Loucy (cell line): Measurements from ENCODE around the gene BACH1.

Source experiments
- H2AFZ ChIP-seq: fragments of 200-600 bp; sonication (generic); 2 replicates; pipeline ENCODE4 v1.6.0; 2016; ENCODE audit warnings: antibody characterized with exemption, mild to moderate bottlenecking, low read length, moderate library complexity
- H3F3A ChIP-seq: fragments of 200-600 bp; 2 replicates; pipeline ENCODE4 v1.6.0; 2016; ENCODE audit warnings: antibody characterized with exemption, low read depth, mild to moderate bottlenecking
- H3K27me3 ChIP-seq: fragments of 200-600 bp; sonication (generic); 2 replicates; pipeline ENCODE4 v1.6.1; 2014; ENCODE audit warnings: low read length, mild to moderate bottlenecking; ENCODE audit not compliant: insufficient read depth, poor library complexity, severe bottlenecking
- H3K36me3 ChIP-seq: fragments of 200-600 bp; sonication (generic); 2 replicates; pipeline ENCODE4 v1.6.1; 2016; ENCODE audit warnings: low read length; ENCODE audit not compliant: insufficient read depth
- H3K4me1 ChIP-seq: fragments of 200-600 bp; sonication (generic); 2 replicates; pipeline ENCODE4 v1.5.1; 2014; ENCODE audit warnings: low read length, mild to moderate bottlenecking; ENCODE audit not compliant: insufficient read depth, poor library complexity, severe bottlenecking
- H3K4me2 ChIP-seq: fragments of 200-600 bp; sonication (generic); 2 replicates; pipeline ENCODE4 v1.6.0; 2014; ENCODE audit warnings: antibody characterized with exemption, low read length, low read depth, mild to moderate bottlenecking; ENCODE audit not compliant: poor library complexity, severe bottlenecking
- H3K4me3 ChIP-seq: fragments of 200-600 bp; sonication (generic); 2 replicates; pipeline ENCODE4 v1.5.1; 2014; ENCODE audit warnings: low read length, mild to moderate bottlenecking, mixed read lengths; ENCODE audit not compliant: poor library complexity, severe bottlenecking
- H3K79me2 ChIP-seq: fragments of 200-600 bp; sonication (generic); 2 replicates; pipeline ENCODE4 v1.6.1; 2014; ENCODE audit warnings: low read length; ENCODE audit not compliant: insufficient read depth
- H3K9ac ChIP-seq: fragments of 200-600 bp; sonication (generic); 2 replicates; pipeline ENCODE4 v1.6.0; 2014; ENCODE audit warnings: mild to moderate bottlenecking, low read depth, low read length, moderate library complexity; ENCODE audit not compliant: poor library complexity, severe bottlenecking
- H3K9me2 ChIP-seq: fragments of 200-600 bp; sonication (generic); replicated peaks from 2 replicates; pipeline ENCODE4 v1.6.1; 2016; ENCODE audit warnings: low read depth, low read length, mixed read lengths
- H3K9me3 ChIP-seq: fragments of 200-600 bp; sonication (generic); 2 replicates; pipeline ENCODE4 v1.6.1; 2014; ENCODE audit warnings: mild to moderate bottlenecking, antibody characterized with exemption, low read length, low read depth; ENCODE audit not compliant: insufficient read depth
- H4K20me1 ChIP-seq: fragments of 200-600 bp; sonication (generic); 2 replicates; pipeline ENCODE4 v1.6.0; 2014; ENCODE audit warnings: antibody characterized with exemption, low read length, mild to moderate bottlenecking; ENCODE audit not compliant: insufficient read depth, poor library complexity, severe bottlenecking
- EZH2phosphoT487 ChIP-seq: fragments of 200-600 bp; IDR thresholded peaks from 2 replicates; pipeline ENCODE4 v1.6.1; 2018; ENCODE audit warnings: antibody characterized with exemption, mild to moderate bottlenecking, moderate library complexity, borderline replicate concordance
- TF ChIP-seq, protein P1 (sequence below): fragments of 200-600 bp; sonication (generic); conservative IDR thresholded peaks from 2 replicates; pipeline ENCODE4 v1.5.1; 2014; ENCODE audit warnings: mild to moderate bottlenecking, antibody characterized with exemption, low read length

Gene BACH1

DNA sequence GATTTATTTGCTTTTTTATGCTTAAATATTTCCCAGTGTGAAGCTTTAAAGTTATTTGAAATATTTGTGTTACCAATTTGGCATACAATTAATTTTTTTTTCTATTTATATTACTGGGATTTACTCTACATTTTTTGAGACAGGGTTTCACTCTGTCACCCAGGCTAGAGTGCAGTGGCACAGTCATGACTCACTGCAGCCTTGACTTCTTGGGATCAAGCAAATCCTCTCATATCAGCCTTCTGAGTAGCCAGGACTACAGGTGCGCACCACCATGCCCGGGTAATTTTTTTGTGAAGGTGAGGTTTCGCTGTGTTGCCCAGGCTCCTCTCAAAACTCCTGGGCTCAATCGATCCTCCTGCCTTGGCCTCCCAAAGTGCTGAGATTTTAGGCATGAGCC is 39.5 kb downstream of the BACH1 start:
- H3K4me1 ChIP-seq = no peaks in the 10 kb centered on the region
- H3K79me2 ChIP-seq = peaks cover 33% of the 10 kb centered on the region; the same call in 1 of the 2 replicates
- H3K9me3 ChIP-seq = no peaks in the 10 kb centered on the region
- no peaks in the 10 kb centered on the region for H3K27me3 ChIP-seq
- H2AFZ ChIP-seq = no peak overlapping the region
- no peaks in the 10 kb centered on the region for H3F3A ChIP-seq
- peaks cover 7% of the 10 kb centered on the region for H4K20me1 ChIP-seq
- TF ChIP-seq EZH2phosphoT487 = no peak
- TF ChIP-seq, protein P1, sequence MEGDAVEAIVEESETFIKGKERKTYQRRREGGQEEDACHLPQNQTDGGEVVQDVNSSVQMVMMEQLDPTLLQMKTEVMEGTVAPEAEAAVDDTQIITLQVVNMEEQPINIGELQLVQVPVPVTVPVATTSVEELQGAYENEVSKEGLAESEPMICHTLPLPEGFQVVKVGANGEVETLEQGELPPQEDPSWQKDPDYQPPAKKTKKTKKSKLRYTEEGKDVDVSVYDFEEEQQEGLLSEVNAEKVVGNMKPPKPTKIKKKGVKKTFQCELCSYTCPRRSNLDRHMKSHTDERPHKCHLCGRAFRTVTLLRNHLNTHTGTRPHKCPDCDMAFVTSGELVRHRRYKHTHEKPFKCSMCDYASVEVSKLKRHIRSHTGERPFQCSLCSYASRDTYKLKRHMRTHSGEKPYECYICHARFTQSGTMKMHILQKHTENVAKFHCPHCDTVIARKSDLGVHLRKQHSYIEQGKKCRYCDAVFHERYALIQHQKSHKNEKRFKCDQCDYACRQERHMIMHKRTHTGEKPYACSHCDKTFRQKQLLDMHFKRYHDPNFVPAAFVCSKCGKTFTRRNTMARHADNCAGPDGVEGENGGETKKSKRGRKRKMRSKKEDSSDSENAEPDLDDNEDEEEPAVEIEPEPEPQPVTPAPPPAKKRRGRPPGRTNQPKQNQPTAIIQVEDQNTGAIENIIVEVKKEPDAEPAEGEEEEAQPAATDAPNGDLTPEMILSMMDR = no peak
- H3K36me3 ChIP-seq = peaks cover 47% of the 10 kb centered on the region; the same call in 1 of the 2 replicates
- H3K9ac ChIP-seq = no peak overlapping the region
- no peak overlapping the region for H3K4me2 ChIP-seq
- H3K4me3 ChIP-seq = no peak overlapping the region
- no peaks in the 10 kb centered on the region for H3K9me2 ChIP-seq

DNA sequence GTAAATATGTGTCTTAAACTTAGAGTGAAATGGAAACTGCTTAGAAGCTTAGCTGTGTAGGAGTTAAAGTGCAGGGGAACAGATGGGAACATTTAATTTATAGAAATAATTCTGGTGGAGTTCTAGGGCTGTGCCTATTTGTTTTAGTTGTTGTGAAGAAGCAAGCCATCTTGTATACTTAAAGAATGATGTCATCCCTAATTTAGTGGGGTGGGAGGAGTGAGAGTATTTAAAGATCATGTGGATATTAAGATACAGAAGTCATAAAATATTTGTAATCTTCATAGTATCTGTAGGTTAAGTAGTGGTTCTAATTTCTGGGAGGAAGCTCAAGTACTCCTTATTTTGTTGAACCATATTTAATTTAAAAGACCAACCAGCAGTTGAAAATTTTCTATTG is 41.5 kb downstream of the BACH1 start:
- peaks cover 7% of the 10 kb centered on the region for H4K20me1 ChIP-seq
- H3F3A ChIP-seq = no peaks in the 10 kb centered on the region
- no peaks in the 10 kb centered on the region for H3K4me1 ChIP-seq
- H3K36me3 ChIP-seq = peaks cover 56% of the 10 kb centered on the region; the same call in 1 of the 2 replicates
- TF ChIP-seq EZH2phosphoT487 = no peak
- TF ChIP-seq, protein P1 = no peak
- no peak overlapping the region for H2AFZ ChIP-seq
- no peak overlapping the region for H3K9ac ChIP-seq
- no peaks in the 10 kb centered on the region for H3K27me3 ChIP-seq
- H3K79me2 ChIP-seq = peaks cover 27% of the 10 kb centered on the region
- H3K4me2 ChIP-seq = no peak overlapping the region
- H3K4me3 ChIP-seq = no peak overlapping the region
- no peaks in the 10 kb centered on the region for H3K9me2 ChIP-seq
- H3K9me3 ChIP-seq = no peaks in the 10 kb centered on the region

DNA sequence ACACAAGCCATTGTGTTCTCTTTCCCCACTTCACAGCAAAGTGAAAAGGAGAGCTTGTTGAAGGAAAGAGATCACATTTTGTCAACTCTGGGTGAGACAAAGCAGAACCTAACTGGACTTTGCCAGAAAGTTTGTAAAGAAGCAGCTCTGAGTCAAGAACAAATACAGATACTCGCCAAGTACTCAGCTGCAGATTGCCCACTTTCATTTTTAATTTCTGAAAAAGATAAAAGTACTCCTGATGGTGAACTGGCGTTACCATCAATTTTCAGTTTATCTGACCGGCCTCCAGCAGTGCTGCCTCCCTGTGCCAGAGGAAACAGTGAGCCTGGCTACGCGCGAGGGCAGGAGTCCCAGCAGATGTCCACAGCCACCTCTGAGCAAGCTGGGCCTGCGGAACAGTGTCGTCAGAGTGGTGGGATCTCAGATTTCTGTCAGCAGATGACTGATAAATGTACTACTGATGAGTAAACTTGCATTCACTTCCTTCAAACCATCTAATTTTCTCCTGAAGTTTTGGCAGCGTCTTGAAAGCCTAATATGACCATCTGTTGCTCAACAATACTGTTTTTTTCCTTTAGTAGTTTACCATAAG is 43.7 kb downstream of the BACH1 start:
- H3K9me2 ChIP-seq = no peaks in the 10 kb centered on the region
- no peaks in the 10 kb centered on the region for H3K9me3 ChIP-seq
- no peak overlapping the region for H3K9ac ChIP-seq
- H2AFZ ChIP-seq = no peak overlapping the region
- no peak overlapping the region for H3K4me3 ChIP-seq
- no peaks in the 10 kb centered on the region for H3K27me3 ChIP-seq
- peaks cover 10% of the 10 kb centered on the region for H3K79me2 ChIP-seq
- H3K36me3 ChIP-seq = peaks cover 44% of the 10 kb centered on the region; the same call in 1 of the 2 replicates
- no peak for TF ChIP-seq EZH2phosphoT487
- TF ChIP-seq, protein P1 = no peak
- H3F3A ChIP-seq = no peaks in the 10 kb centered on the region
- H4K20me1 ChIP-seq = peaks cover 3% of the 10 kb centered on the region
- H3K4me2 ChIP-seq = no peak overlapping the region
- H3K4me1 ChIP-seq = no peaks in the 10 kb centered on the region
